Thyroid gland (tissue), 4 donors: Measurements from ENCODE around the gene SPTBN1. TPM values are rescaled to one million over a fixed set of nuclear protein-coding genes. Genes with fewer than 3 reads are reported as not detected.

Experiments
- DNase-seq, 2 donors: peaks; one replicate each; pipeline ENCODE4 v3.0.0-alpha.2; 2019
- H3K27ac ChIP-seq, 3 donors: fragments of 200-600 bp; sonication (generic); 1 replicate in 2 of 3; 2 replicates in 1 of 3; pipeline ENCODE4 v1.5.1; 2016 to 2019; ENCODE audit warnings: mild to moderate bottlenecking in 1 of 3, moderate library complexity in 1 of 3
- H3K27me3 ChIP-seq: fragments of 200-600 bp; sonication (generic); one replicate; pipeline ENCODE4 v1.5.1; 2019
- H3K36me3 ChIP-seq, 2 donors: fragments of 200-600 bp; sonication (generic); one replicate each; pipeline ENCODE4 v1.5.1; 2016 to 2019
- H3K4me1 ChIP-seq, 2 donors: fragments of 200-600 bp; sonication (generic); one replicate each; pipeline ENCODE4 v1.5.1; 2017 to 2019
- H3K4me3 ChIP-seq, 3 donors: fragments of 200-600 bp; sonication (generic); replicated peaks in 1 of 3; 1 replicate in 2 of 3; 2 replicates in 1 of 3; pipeline ENCODE4 v1.5.1; 2016; ENCODE audit warnings: mild to moderate bottlenecking in 1 of 3
- H3K9me3 ChIP-seq: fragments of 200-600 bp; sonication (generic); one replicate; pipeline ENCODE4 v1.5.1; 2017
- POLR2A ChIP-seq, 2 donors: fragments of 450-650 bp; IDR thresholded peaks; one replicate each; pipeline ENCODE4 v1.6.1; 2017; ENCODE audit warnings: antibody characterized with exemption in 2 of 2, mild to moderate bottlenecking in 2 of 2, moderate library complexity in 1 of 2
- WGBS, 2 donors: methylation state at CpG; one replicate each; pipeline ENCODE4 v1.1.5; 2017; 5-methylcytosine and 5-hydroxymethylcytosine counted together
- intact Hi-C: fragments of 100-400 bp; cut with DNase I; formaldehyde crosslinking; loops from one replicate; pipeline ENCODE4 v1.15.1; 2023
- total RNA-seq, 4 donors: library from RNA; depleted of rRNA; stranded (reverse); fragments of >200 nt; gene quantifications; one replicate each; pipeline ENCODE4 v1.2.3, GENCODE V29; 2016
- TF ChIP-seq, protein P1 (sequence below), 6 experiments: fragments of 200-600 bp in 3 of 6; fragments of 450-650 bp in 3 of 6; sonication (generic) in 3 of 6; IDR thresholded peaks; one replicate each; pipeline ENCODE4 v1.5.1; 2016 to 2019; ENCODE audit warnings: antibody characterized with exemption in 6 of 6, mild to moderate bottlenecking in 2 of 6, inconsistent platforms in 1 of 6, moderate library complexity in 1 of 6

Gene SPTBN1
- total RNA-seq, 4 donors from 2014 or later = 381 to 513 (median 419) TPM

DNA sequence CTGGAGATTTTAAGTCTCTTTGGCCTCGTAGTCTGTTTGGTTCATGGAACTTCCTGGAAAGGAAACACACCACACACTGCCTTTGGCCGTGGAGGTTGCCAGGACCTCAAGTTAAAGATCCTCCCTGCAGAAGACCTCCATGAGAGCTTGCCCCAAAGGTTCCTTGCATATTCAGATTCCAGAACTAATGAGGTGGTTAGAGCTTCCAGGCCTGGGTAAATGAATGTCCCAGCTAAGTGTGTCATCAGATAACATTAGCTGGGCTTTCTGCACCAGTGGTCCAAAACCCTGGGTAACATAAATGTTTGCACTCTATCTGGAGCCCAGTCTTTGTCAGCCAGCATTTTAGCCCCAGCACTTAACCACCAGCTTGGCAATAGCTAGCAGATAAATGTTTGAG, 145.2 kb downstream of the SPTBN1 start:
- H3K9me3 ChIP-seq = no peaks in the 10 kb centered on the region
- H3K27me3 ChIP-seq = no peaks in the 10 kb centered on the region
- DNase-seq = no peak
- H3K27ac ChIP-seq = peak overlapping the region in 1 of 3 donors; percentile 71
- H3K36me3 ChIP-seq = no peaks in the 10 kb centered on the region
- TF ChIP-seq POLR2A (IDR thresholded peaks at IDR 0.05) = no peak
- TF ChIP-seq, protein P1, sequence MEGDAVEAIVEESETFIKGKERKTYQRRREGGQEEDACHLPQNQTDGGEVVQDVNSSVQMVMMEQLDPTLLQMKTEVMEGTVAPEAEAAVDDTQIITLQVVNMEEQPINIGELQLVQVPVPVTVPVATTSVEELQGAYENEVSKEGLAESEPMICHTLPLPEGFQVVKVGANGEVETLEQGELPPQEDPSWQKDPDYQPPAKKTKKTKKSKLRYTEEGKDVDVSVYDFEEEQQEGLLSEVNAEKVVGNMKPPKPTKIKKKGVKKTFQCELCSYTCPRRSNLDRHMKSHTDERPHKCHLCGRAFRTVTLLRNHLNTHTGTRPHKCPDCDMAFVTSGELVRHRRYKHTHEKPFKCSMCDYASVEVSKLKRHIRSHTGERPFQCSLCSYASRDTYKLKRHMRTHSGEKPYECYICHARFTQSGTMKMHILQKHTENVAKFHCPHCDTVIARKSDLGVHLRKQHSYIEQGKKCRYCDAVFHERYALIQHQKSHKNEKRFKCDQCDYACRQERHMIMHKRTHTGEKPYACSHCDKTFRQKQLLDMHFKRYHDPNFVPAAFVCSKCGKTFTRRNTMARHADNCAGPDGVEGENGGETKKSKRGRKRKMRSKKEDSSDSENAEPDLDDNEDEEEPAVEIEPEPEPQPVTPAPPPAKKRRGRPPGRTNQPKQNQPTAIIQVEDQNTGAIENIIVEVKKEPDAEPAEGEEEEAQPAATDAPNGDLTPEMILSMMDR (IDR thresholded peaks at IDR 0.05) = no peak
- no peak overlapping the region for H3K4me3 ChIP-seq
- H3K4me1 ChIP-seq = peaks cover 61 to 89% of the 10 kb centered on the region in 2 donors
- intact Hi-C loops = no loop called here
- WGBS, 2 donors = 59 to 69% methylated on average over 2 of the region's 2 CpGs

DNA sequence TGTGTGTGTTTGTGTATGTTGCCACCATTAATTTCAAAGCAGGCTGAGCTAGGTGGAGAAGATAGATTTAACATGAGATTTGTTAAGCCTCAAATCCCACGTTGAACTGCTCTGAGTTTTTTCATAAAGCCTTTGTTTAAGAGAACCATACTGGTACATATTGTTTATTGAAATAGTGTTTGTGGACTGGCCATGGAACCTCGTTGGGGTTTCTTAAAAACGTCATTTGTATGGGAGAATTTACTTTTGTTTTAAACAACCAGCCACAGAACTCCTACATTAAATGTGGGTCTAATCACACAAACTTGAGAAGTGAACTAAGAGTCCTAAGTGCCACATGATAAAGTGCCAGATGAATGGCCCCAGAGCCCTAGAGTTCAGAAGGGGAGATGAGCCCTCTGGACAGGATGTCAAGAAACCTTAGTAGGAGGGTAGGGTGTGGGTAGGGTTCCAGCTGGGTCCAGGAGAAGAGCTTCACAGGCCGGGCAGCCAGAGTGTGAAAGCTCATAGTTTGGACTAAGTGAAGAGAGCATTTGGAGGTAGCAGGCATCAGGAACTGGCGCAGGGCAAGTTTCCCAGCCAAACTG, 146.7 kb downstream of the SPTBN1 start:
- Histone ChIP-seq H3K4me3 (no peak overlapping the region), H3K27me3 (no peaks in the 10 kb centered on the region), H3K9me3 (no peaks in the 10 kb centered on the region), H3K27ac (peak overlapping the region in 2 of 3 donors; percentile 51 to 71), H3K36me3 (no peaks in the 10 kb centered on the region), H3K4me1 (peaks cover 49 to 75% of the 10 kb centered on the region in 2 donors)
- WGBS, 2 donors = 68 to 77% methylated on average over 5 of the region's 5 CpGs
- TF ChIP-seq, protein P1 (IDR thresholded peaks at IDR 0.05) = no peak
- no peak for TF ChIP-seq POLR2A (IDR thresholded peaks at IDR 0.05)
- DNase-seq = no peak
- intact Hi-C loops = no loop called here

DNA sequence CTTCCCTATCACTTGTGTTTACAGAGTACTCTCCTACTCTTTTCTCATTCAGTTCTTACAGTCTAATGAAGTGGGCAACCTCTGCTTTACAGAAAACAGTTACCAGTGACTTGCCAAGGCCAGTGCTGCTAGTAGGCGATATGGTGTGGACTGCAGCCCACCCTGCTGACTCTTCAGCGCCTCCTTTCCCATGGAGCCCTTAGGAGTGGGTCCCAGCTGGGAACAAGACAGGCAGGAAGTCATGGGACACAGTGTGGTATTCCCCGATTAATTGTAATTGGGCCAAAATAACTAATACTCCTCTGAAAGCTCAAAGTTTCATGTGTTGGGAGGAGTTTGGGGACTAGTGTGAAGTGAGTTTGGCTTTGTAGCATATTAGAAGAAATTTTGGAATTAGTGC, 147.2 kb downstream of the SPTBN1 start:
- Histone ChIP-seq H3K9me3 (no peaks in the 10 kb centered on the region), H3K4me3 (no peak overlapping the region), H3K4me1 (peaks cover 49 to 75% of the 10 kb centered on the region in 2 donors), H3K27ac (peak overlapping the region in 2 of 3 donors; percentile 51 to 71), H3K27me3 (no peaks in the 10 kb centered on the region), H3K36me3 (no peaks in the 10 kb centered on the region)
- WGBS, 2 donors = 55 to 57% methylated on average over 3 of the region's 3 CpGs
- DNase-seq = no peak
- TF ChIP-seq, protein P1 (IDR thresholded peaks at IDR 0.05) = no peak
- no peak for TF ChIP-seq POLR2A (IDR thresholded peaks at IDR 0.05)
- intact Hi-C loops = no loop called here

DNA sequence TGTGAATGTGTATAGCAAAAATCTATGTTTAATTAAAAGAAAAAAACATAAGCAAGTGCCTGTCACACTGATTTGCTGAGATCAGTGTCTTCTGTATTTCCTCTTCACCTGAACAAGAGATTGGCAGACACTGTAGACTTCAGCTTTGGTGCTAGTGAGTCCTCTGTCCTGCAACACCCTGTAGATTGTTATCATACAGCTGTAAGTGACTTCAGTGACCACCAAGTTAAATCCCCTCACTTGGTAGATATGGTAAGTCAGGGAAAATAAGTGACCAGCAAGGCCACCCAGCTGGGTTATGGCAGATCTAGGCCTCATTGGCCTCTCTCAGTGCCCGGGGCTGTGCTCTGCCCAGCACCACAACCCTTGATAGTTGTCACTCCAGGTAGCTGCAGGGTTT, 147.7 kb downstream of the SPTBN1 start:
- intact Hi-C loops = no loop called here
- Histone ChIP-seq H3K9me3 (no peaks in the 10 kb centered on the region), H3K27me3 (no peaks in the 10 kb centered on the region), H3K4me3 (no peak overlapping the region), H3K27ac (peak overlapping the region in 2 of 3 donors; percentile 51 to 71), H3K4me1 (peaks cover 48 to 71% of the 10 kb centered on the region in 2 donors), H3K36me3 (no peaks in the 10 kb centered on the region)
- DNase-seq = no peak
- TF ChIP-seq POLR2A (IDR thresholded peaks at IDR 0.05) = no peak
- TF ChIP-seq, protein P1 (IDR thresholded peaks at IDR 0.05) = no peak
- 50 to 85% methylated on average over 1 of the region's 1 CpG for WGBS, 2 donors

DNA sequence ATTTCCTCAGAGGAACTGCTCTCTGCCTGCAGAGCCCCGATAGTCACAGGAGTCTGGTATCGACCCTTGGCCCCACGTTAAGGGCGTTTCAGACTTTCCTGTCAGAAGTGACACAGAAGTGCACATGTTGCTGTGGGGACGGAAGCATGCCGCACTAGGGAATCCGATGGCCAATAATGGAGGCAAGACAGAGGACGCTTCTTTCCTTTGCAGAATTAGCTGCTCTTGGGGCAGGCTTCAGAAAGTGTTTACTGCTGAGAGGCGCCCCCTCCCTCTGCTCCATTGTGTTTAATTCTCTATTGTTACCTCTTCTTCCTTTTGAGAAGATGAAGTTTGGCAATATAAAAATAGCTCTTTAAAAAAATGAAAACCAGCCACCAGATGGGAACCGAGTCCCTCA, 148.7 kb downstream of the SPTBN1 start:
- Histone ChIP-seq H3K27ac (peak overlapping the region in 2 of 3 donors; percentile 14 to 71), H3K9me3 (no peaks in the 10 kb centered on the region), H3K4me1 (peaks cover 37 to 60% of the 10 kb centered on the region in 2 donors), H3K27me3 (no peaks in the 10 kb centered on the region), H3K36me3 (no peaks in the 10 kb centered on the region), H3K4me3 (no peak overlapping the region)
- no peak for DNase-seq
- TF ChIP-seq, protein P1 (IDR thresholded peaks at IDR 0.05) = no peak
- no peak for TF ChIP-seq POLR2A (IDR thresholded peaks at IDR 0.05)
- intact Hi-C loops = no loop called here
- 66 to 72% methylated on average over 10 of the region's 10 CpGs for WGBS, 2 donors
